ENCODE measurements around the gene BRI3. TPM values are rescaled to one million over a fixed set of nuclear protein-coding genes. Genes with fewer than 3 reads are reported as not detected.

Gene BRI3
- total RNA-seq, 1 experiment from 2014 or later = 154 TPM

DNA sequence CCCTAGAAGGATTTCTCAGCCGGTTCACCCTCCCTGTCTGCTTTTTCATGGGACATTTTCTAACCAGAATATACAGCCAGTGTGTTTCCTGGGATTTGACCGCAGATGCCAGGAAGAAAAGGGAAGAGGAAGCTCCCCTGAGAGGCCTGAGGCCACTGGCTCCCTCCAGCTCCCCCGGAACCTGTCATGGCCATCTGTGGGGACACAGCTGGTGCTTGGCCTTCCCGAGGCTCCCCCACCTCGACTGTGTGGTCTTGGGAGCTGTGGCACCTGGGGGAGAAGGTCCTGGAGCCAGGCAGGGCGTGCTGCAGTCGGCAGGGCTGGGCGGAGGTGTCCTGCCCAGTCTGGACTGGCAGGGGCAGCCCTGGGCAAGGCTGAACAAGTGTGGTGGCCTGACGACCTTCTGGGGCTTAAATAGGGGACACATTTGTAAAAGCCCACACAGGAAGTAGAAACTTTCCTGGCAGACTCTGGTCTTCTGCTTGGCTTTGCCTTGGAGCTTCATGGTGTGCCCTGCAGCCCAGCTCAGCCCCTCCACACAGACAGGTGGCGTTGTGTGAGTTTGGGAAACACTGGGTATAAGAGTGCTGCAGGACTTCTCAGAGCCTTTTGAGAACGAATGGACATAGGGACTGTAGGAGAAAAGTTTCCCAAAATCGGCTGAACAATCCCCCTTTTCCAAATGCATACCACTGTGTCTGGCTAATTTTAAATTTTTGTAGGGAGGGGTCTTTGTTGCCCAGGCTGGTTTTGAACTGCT, 6.8 kb downstream of the BRI3 start:
- POLR2A ChIA-PET = interaction anchor here (0.6 to 6.6 kb wide), 7 partner anchors 17 to 515 kb away, joined by 3 to 60 read pairs (median 4); partner anchors contain the start of gene BAIAP2L1
- TF ChIP-seq, protein P1, sequence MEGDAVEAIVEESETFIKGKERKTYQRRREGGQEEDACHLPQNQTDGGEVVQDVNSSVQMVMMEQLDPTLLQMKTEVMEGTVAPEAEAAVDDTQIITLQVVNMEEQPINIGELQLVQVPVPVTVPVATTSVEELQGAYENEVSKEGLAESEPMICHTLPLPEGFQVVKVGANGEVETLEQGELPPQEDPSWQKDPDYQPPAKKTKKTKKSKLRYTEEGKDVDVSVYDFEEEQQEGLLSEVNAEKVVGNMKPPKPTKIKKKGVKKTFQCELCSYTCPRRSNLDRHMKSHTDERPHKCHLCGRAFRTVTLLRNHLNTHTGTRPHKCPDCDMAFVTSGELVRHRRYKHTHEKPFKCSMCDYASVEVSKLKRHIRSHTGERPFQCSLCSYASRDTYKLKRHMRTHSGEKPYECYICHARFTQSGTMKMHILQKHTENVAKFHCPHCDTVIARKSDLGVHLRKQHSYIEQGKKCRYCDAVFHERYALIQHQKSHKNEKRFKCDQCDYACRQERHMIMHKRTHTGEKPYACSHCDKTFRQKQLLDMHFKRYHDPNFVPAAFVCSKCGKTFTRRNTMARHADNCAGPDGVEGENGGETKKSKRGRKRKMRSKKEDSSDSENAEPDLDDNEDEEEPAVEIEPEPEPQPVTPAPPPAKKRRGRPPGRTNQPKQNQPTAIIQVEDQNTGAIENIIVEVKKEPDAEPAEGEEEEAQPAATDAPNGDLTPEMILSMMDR (IDR thresholded peaks at IDR 0.05; ENCODE audit: unreplicated experiment) = no peak
- H3K27me3 Mint-ChIP-seq (ENCODE audit: insufficient read depth, unreplicated experiment) = no peaks in the 10 kb centered on the region
- BruUV-seq (replicated peaks) = no TSS peak
- no peak for DNase-seq (ENCODE audit: unreplicated experiment)
- intact Hi-C loops (cut with micrococcal nuclease) = loop anchor here (10.0 kb wide), 1 partner anchor 557 kb away; no protein-coding TSS in a partner anchor
- no peaks in the 10 kb centered on the region for H3K9me3 Mint-ChIP-seq (ENCODE audit: unreplicated experiment)
- H3K36me3 Mint-ChIP-seq (ENCODE audit: insufficient read depth, unreplicated experiment) = peaks cover 61% of the 10 kb centered on the region
- H3K27ac Mint-ChIP-seq (ENCODE audit: low read depth, unreplicated experiment) = peak overlapping the region; percentile 54
- H3K4me3 Mint-ChIP-seq (ENCODE audit: unreplicated experiment) = no peak overlapping the region
- CTCF ChIA-PET = interaction anchor here (0.9 to 5.5 kb wide), 5 partner anchors 20 to 553 kb away, joined by 3 to 33 read pairs (median 3); partner anchors contain the start of gene BAIAP2L1
- H3K4me1 Mint-ChIP-seq (ENCODE audit: insufficient read depth, unreplicated experiment) = peaks cover 29% of the 10 kb centered on the region

DNA sequence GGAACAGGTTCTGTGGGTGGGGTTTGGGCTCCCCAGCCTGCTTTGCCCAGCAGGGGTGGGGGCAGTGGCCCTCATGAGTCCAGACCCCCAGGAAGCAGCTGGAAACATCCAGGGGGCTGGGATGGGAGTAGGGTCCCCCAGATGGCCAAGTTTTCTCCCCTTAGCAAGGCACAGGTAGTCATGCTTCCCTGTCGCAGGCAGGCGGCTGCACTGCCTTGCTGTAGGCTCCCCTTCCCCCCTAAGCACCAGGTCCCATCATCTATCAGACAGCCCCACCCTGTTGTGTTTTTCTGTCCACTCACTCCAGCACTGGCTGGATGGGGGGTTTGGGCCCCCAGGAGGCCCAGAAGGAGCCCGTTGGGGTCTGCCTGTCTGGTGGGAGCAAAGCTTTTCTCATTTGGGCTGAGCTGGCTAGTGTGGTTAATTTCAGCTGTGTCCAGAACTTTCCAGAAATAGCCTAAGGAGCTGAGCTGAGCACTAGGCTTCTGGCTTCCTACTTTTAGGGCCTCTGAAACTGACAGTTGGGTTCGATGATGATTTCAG, 7.9 kb downstream of the BRI3 start:
- no peak overlapping the region for H3K27ac Mint-ChIP-seq (ENCODE audit: low read depth, unreplicated experiment)
- no peaks in the 10 kb centered on the region for H3K27me3 Mint-ChIP-seq (ENCODE audit: insufficient read depth, unreplicated experiment)
- POLR2A ChIA-PET = interaction anchor here (6.6 kb wide), 1 partner anchor 111 kb away, joined by 60 read pairs; the partner anchor contains the start of gene BAIAP2L1
- H3K36me3 Mint-ChIP-seq (ENCODE audit: insufficient read depth, unreplicated experiment) = peaks cover 60% of the 10 kb centered on the region
- H3K4me1 Mint-ChIP-seq (ENCODE audit: insufficient read depth, unreplicated experiment) = peaks cover 23% of the 10 kb centered on the region
- CTCF ChIA-PET = interaction anchor here (0.6 to 5.5 kb wide), 6 partner anchors 19 to 143 kb away, joined by 3 to 33 read pairs (median 4); partner anchors contain the start of gene BAIAP2L1
- H3K4me3 Mint-ChIP-seq (ENCODE audit: unreplicated experiment) = no peak overlapping the region
- DNase-seq (ENCODE audit: unreplicated experiment) = no peak
- no peaks in the 10 kb centered on the region for H3K9me3 Mint-ChIP-seq (ENCODE audit: unreplicated experiment)
- TF ChIP-seq, protein P1 (IDR thresholded peaks at IDR 0.05; ENCODE audit: unreplicated experiment) = no peak
- BruUV-seq (replicated peaks) = no TSS peak
- intact Hi-C loops (cut with micrococcal nuclease) = loop anchor here (10.0 kb wide), 1 partner anchor 555 kb away; no protein-coding TSS in a partner anchor

DNA sequence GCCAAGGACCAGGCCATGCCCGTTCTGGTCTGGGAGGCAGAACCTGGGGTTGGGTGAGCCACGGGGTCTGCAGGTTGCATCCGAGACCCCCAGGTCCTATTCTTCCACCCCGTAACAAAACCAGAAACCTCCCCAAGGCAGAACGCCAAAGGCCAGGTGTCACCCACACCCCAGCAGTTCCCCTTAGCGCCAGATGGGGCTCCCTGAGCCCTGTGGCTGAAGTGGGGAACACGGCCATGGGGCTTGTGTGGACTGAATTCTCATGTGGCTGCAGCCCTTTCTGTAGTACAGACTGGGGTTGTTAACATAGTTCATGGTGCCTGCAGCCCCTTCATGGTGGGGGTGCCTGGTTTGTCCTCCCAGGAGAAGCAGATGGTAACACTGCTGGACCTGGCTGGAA, 10.2 kb downstream of the BRI3 start:
- POLR2A ChIA-PET = interaction anchor here (0.7 to 1.4 kb wide), 2 partner anchors 19 to 79 kb away, joined by 3 to 4 read pairs; no protein-coding TSS in a partner anchor
- Mint-ChIP-seq H3K4me1 (ENCODE audit: insufficient read depth, unreplicated experiment) (peaks cover 7% of the 10 kb centered on the region), H3K27me3 (ENCODE audit: insufficient read depth, unreplicated experiment) (no peaks in the 10 kb centered on the region), H3K27ac (ENCODE audit: low read depth, unreplicated experiment) (no peak overlapping the region), H3K4me3 (ENCODE audit: unreplicated experiment) (no peak overlapping the region), H3K36me3 (ENCODE audit: insufficient read depth, unreplicated experiment) (peaks cover 73% of the 10 kb centered on the region), H3K9me3 (ENCODE audit: unreplicated experiment) (no peaks in the 10 kb centered on the region)
- CTCF ChIA-PET = interaction anchor here (5.5 kb wide), 1 partner anchor 110 kb away, joined by 33 read pairs; the partner anchor contains the start of gene BAIAP2L1
- TF ChIP-seq, protein P1 (IDR thresholded peaks at IDR 0.05; ENCODE audit: unreplicated experiment) = no peak
- intact Hi-C loops (cut with micrococcal nuclease) = no loop called here
- BruUV-seq (replicated peaks) = TSS peak; percentile 35
- no peak for DNase-seq (ENCODE audit: unreplicated experiment)

DNA sequence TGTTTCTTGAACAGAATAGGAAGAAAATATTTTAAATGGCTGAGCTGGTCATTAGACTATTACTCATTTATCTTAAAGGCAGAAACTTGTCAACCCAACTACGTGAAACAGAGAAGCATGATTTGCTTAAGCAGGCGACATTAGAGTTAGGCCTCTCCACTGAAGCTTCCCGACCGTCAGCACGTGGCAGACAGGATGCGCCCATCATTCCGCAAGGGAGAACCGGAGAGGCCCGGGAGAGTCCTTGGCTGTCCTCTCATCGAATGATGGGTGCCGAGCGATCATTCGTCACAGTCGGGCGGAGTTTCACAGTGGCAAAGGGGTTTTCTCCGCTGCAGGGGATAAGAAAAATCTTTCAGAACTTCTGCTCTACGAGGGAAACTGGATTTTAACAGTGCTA, 11.8 kb downstream of the BRI3 start:
- H3K4me3 Mint-ChIP-seq (ENCODE audit: unreplicated experiment) = no peak overlapping the region
- TF ChIP-seq, protein P1 (IDR thresholded peaks at IDR 0.05; ENCODE audit: unreplicated experiment) = no peak
- POLR2A ChIA-PET = interaction anchor here (0.9 kb wide), 2 partner anchors 61 to 108 kb away, joined by 3 to 5 read pairs; partner anchors contain the start of gene BAIAP2L1
- H3K4me1 Mint-ChIP-seq (ENCODE audit: insufficient read depth, unreplicated experiment) = no peaks in the 10 kb centered on the region
- DNase-seq (ENCODE audit: unreplicated experiment) = no peak
- no peaks in the 10 kb centered on the region for H3K27me3 Mint-ChIP-seq (ENCODE audit: insufficient read depth, unreplicated experiment)
- no TSS peak for BruUV-seq (replicated peaks)
- no peak overlapping the region for H3K27ac Mint-ChIP-seq (ENCODE audit: low read depth, unreplicated experiment)
- CTCF ChIA-PET = interaction anchor here (0.6 to 1.9 kb wide), 5 partner anchors 23 to 588 kb away, joined by 3 to 10 read pairs (median 3); no protein-coding TSS in a partner anchor
- intact Hi-C loops (cut with micrococcal nuclease) = no loop called here
- no peaks in the 10 kb centered on the region for H3K9me3 Mint-ChIP-seq (ENCODE audit: unreplicated experiment)
- H3K36me3 Mint-ChIP-seq (ENCODE audit: insufficient read depth, unreplicated experiment) = peaks cover 73% of the 10 kb centered on the region
